DMS114 treated with DMSO at 0.1 percent for 48 hours (cell line): Measurements from ENCODE around the gene ZXDC.

Experiments used
- DNase-seq: peaks from one replicate; lab custom pipeline; 2025; ENCODE audit not compliant: unreplicated experiment; lab: John Stamatoyannopoulos, UW

ZXDC gene

DNA sequence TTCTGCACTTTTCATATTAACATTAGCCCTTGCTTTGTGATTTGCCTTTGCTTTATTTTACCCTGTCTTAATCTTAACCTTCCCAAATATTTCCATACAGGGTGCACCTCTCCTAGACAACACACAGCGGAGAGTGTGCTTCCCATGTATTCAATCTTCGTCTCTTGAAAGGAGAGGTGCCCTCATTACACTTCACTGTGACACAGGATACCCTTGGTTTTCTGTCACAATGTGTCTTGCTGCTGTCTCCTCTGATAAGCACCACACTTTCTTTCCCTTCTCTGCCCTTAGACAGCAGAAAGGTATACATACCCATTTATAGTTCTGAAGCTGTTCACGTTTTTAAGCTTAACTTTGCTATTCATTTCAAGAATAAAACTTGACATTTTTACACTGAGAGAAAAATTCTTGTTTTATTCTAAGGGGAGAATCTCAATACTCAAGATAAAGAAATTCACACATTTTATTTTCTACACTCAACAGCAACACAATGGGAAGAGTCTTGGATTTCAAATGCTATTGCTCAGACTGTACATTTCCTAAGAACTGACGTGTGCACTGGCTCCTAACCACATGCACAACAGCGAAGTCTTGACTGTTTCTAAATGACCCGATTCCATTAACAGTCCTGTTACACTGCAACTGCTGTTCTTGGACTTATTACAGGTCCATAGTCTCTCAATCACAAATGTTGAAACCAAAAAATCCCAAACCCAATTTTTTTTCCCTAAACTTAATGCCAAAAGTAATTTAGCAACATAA, 21.1 kb downstream of the ZXDC start:
- DNase-seq = no peak

- DNase-seq = no peak
Observed at GRCh38 chr3:126454025-126454424, 21.7 kb downstream of the ZXDC start.

DNA sequence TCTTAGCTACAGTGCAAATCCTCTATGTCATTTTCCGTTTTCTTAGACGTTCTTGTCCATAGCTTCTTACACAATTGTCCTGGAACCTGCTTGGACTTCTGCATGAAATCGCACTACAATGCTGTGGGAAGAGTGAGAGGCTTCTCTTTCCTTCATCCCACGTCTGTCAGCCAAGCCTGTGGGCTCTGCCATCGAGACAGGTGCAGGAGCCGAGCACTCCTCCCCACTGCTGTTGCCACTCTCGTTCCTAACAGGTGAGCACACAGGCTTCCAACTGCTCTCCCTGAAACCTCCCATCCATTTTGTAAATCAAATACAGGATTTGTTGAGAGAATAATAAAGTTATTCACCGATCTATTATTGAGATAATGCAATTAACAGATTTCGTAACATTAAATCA, 23.5 kb downstream of the ZXDC start:
- DNase-seq = no peak

GRCh38 chr3:126451511-126451910, 24.2 kb downstream of the ZXDC start:
- no peak for DNase-seq

GRCh38 chr3:126450744-126451143, 24.9 kb downstream of the ZXDC start:
- DNase-seq = no peak

DNA sequence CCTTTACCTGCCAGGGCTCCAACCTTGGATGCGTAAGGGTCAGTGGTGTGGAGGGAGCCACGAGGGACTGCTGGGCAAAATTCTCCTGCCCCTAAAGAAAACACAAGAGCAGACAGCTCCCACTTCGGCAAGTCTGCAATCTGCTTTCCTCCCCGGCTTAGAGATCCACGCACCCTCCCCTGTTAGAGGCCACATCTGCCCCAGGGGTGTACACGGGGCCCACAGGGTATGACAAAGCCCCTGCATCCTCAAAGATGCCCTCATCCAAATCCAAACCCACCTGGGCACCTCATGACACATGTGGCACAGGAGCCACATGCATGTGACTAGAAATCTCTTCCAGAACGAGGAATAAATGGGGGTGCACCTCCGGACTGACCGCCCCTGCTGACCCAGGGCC, 25.5 kb downstream of the ZXDC start:
- no peak for DNase-seq

DNA sequence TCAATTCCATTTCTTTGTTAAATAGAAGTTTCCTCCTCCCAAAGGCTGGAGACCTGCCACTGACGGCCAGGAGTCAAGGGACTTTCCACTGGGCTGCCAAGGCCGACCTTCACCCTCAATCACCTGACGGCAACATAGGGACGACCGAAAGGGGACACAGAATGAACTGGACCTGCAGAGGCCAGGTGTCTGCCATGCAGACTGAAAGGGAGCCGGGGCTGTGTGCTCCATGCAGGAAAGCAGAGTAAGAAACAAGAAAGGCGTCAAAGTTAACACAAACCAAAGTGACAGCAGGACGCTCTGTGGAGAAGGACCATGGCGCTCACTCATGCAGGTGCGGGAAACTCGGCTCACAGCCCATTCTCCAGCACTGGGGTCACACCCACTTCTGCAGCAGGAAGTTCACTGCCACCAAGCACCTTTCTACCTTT, 26.1 kb downstream of the ZXDC start:
- no peak for DNase-seq

GRCh38 chr3:126448893-126449180, 26.9 kb downstream of the ZXDC start:
- no peak for DNase-seq

DNA sequence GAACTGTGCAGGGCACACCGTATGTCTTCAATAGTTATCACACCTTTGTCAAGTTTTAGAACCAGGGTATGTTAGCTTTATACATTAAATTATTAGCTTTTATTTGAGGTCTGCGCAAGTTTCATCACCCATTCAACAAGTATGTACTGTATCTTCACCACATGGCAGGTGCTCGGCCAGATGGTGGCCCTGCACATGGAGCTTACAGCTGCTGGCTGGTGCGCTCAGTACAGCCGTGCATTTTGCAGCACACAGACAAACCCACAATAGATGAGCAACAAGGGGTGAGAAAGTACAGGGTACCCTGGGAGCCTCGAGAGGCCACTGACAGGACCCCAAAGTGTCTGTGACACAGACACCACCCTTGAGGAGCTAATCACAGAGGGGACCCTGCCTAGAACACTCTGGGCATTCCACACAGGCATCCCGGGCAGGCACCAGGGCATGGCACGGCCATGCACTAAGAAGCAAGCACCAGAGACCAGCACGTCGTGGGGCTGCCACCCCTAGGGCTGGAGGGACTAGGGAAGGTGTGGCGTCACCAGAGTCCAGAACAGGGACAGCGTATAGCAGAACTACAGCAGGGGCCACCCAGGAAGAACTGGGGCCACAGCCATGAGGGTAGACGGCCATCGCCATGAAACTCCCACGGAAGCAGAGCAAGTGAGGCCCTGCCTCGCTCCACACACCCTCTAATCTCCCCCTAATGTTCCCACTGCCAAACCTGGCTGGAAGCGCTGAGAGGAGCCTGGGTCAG, 27.4 kb downstream of the ZXDC start:
- no peak for DNase-seq

DNA sequence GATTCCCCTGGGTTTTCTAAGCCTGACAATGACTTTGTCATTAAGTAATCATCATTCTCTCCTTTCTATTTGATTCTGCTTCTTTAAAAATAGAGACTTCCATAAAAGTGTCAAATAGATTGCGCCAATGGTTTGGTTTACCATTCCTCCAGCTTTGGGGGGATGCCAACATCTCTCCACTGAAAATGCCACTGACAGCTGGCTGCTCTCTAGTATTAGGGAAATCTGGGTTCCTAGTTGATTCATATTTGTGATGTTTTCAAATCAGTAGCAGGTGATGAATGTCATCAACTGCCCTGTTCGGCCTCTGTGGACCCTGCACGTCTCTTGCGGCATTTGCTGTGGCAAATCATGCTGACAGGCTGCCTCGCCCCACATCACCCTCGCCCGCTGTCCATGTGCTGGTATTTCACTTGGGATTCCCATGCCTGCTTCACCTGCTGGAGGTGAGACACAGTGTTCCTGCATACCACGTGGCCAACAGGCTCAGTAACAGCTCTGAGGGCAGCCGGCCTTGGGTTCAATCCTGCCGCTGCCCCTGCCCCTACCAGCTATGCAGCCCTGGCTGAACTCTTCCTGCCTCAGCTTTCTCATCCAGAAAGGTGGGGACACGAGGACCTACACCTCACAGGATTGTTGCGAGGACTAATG, 28.1 kb downstream of the ZXDC start:
- DNase-seq = no peak

- no peak for DNase-seq
Observed at GRCh38 chr3:126446791-126447190, 28.9 kb downstream of the ZXDC start.

DNA sequence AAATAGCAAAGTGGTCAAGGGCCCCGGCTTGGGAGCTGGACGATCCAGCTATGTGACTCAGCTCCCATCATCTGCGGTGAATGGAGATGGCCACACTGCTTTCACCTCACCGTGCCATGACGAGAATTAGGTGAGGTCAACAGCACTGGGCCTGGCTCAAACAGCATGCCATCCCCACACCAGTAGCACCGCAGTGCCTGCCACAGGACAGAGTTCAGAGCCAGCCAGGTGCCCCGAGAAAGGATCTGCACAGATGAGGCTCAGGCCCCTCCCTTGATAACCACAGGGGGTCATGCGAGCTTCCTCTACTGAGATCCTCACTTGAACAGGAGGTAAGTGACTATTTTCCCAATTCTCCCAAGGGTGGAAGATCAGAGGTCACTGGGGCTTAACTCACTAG, 29.4 kb downstream of the ZXDC start:
- DNase-seq = no peak

GRCh38 chr3:126445506-126445905, 30.2 kb downstream of the ZXDC start:
- no peak for DNase-seq

GRCh38 chr3:126442856-126443242, 32.8 kb downstream of the ZXDC start:
- no peak for DNase-seq

DNA sequence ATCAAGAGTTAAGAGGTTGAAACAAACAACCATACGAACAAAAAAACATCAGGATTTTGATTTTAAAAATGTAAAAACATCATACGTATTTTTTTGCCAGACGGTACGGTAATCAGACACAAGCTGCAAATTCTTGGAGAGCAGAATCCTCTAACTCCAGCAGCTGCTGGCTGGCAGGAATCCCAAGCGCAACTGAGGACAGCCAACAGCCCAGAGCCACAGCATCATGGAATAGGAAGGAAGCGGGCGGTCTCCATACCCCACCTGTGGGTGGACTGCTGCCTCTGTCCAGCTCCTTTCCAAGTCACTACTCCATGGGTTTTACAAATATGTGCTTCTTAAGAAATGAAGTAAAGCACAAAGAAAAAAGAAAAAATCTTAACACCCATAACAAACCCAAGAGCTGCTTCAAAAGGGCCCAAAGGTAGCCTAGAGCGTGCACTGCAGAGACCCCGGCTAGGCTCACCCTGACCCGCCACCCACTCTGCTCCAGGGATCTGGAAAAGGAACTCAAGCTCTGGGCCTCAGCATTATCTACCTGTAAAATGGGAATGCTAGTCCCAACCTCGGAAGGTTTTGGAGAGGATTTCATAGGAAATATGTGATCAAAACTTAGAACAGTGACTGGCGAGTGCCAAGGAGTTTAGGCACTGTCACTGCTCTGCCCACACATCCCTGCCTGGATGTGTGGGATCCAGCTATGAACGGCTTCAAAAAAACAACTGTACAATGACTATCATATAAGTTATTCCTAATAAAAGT, 33.4 kb downstream of the ZXDC start:
- DNase-seq = no peak

DNA sequence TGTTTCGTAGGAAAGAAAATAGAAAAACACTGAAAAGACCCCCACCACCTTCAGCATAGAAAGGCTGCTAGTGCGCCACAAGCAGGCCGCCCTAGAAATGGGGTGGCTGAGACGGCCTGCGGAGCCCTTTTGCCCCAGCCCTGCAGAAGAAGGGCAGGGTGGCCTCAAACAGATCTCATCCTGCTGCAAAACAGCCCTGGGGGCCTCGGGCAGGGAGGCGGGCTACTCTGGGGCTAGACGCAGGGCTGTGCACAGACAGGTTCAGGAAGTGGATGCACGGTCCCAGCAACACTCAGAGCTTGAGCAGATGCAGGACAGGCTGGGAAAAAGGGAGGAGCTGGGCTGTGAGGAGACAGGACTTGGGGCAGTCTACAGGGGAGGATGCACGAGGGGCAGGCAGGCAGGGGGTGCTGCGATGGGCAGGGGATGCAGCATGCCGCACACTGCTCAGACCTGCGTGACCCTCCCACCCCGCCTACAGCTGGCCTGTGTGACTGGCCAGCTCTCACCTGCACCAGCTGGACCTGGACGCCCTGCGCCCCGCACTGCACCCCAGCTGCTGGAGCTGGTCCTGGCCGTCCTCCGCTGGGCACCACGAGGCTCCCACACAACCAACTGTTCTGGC, 34.3 kb downstream of the ZXDC start:
- DNase-seq = no peak

DNA sequence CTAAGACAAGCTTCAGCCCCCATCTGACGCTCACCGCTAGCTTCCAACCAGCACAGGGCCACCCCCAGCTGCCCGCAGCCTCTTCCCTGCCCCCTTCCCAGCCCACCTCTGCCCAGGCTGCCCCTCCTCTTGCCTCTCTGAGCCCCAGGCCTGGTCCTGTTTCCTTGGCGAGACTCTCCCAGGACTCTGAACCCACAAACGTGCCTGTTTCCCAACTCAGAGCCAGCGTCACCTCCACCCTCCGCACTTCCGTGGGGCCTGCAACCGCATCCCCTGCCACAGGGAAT, 35.0 kb downstream of the ZXDC start:
- DNase-seq = no peak

- DNase-seq = no peak
Observed at GRCh38 chr3:126439968-126440708, 35.6 kb downstream of the ZXDC start.

GRCh38 chr3:126439346-126439967, 36.2 kb downstream of the ZXDC start:
- no peak for DNase-seq

DNA sequence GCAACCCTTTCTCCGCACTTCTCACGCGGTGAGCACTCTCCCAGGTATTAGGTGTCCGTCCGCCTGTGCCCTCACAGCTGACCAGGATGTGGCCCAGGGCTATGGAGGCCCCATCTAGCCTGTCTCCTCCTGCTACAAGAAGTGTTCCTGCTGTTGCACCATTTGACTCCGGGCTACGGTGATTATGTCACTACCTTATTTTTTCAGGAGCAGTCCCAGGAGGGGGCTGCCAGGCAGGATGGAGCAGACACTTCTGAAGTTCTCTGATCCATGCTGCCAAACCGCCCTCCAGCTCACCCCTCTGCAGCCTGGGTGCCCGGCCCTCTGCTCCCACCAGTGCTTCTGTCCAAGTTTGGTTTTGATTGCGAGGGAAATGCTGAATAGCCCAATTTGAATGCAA, 36.9 kb downstream of the ZXDC start:
- DNase-seq = no peak
